ENCODE results near the gene COX7B2.

COX7B2 gene, protein sequence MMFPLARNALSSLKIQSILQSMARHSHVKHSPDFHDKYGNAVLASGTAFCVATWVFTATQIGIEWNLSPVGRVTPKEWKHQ

DNA sequence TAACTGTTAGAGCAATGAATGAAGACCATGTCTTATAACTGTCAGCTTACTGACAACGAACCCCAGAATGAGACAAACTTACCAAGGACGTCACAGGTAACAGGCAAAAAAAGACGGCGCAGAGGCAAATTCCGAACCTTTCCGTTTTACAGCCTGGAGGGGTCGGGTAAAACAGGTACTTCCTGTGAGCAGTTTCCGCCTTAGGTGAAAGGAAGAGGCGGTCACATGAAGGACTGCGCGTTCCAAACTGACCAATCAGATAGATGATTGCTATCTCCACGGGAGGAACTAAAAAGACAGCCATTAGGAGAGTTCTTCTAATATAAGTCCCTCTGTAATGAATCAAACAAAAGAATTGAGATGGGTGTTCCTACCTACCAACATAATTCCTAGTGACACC lies at the start of gene COX7B2:
TSS of gene COX7B2 (minus strand) at position 168 of the 400 bp plus-strand sequence. CDS start 174,053 bp downstream, outside the sequence.
- no peak for DNase-seq (ENCODE audit: low read depth in 2 of 3, low spot score in 2 of 3)

DNA sequence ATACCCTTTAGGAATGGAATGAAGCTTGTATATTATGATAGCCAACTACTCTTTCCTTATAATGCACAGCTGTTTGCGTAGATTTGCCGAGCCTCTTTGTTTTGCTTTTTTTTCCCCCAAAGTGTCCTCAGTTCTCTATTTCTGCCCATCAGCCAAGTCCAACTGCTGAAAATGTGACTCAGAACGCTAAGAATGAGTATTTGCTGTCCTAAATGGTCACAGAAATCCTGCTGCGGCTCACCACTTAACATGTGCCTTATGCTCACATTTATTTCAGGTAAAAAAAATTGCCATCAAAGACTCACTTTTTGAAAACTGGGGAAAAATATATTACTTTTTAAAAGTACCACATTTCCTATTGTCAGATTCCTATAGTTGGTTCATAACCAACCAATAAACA lies 47.4 kb upstream of the COX7B2 start:
- DNase-seq (ENCODE audit: low read depth in 2 of 3, low spot score in 2 of 3), result no peak

DNA sequence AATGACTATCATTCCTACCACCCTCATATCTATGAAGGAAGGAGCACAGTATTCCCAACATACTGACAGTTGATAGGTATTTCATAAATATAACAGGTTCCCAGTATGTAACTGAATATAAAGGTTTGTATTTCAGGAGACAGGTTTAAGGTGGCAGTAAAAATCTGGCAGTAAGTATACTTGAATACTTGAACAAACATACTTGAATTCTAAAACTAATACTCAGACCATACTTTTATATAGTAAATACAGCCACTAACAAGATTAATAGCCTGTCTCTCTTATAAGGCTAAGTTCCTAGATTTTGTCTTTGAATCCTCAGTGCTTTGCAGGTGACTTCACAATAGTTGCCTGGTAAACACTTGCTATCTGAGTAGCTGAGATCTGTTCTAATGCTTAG lies 46.6 kb upstream of the COX7B2 start:
- DNase-seq (ENCODE audit: low read depth in 2 of 3, low spot score in 2 of 3), result no peak

DNA sequence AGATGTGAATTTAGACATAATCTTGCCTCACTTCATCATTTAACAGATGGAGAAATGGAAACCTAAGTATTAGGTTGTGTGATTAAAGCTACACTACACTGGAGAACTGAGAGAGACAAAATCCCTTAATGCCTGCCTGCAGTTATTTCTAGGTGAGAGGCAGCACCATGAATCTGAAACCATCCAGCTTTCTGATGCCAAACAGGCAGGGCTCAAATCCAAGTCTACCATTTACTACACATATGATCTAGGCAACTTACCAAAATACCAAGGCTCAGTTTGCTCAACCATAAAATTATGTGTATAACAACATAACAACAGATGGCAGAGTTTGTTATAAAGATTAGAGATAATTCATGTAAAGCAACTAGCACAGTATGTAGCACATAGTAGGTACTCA lies 45.6 kb upstream of the COX7B2 start:
- no peak for DNase-seq (ENCODE audit: low read depth in 2 of 3, low spot score in 2 of 3)

DNA sequence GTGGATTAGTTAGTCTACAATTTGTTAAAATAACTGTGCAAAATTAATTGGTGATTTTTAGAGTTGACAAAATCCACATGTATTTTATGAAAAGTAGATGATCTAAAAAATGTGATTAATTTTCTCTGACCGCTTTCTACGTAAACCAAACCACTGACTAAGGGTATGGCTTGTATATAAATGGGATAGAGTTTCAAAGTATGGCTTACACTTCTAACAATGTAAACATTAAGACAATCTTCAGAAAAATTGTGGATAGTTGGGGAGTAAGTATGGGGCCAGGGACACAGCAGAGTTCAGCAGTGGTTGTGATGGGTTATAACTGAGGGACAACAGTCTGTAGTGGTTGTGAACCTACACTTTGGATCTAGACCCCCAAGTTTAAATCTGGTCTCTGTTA lies 44.5 kb upstream of the COX7B2 start:
- no peak for DNase-seq (ENCODE audit: low read depth in 2 of 3, low spot score in 2 of 3)

DNA sequence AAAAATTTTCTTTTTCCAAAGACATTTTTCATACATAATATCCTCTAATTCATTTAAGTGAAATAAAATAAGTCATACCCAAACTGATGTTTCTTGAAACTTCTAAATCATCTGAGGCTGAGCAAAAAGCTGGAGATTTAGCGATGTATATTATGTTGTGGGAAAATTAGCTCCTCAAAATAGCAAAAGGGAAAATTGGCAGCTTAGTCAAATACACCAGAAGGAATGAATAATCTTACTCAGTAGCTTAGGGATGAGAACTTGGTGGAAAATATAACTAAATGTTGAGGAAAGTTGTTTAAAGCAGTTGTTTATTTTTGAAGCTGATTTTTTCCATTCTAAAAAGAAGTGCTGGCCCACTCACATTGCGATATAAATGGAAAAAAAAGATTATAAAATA lies 43.4 kb upstream of the COX7B2 start:
- no peak for DNase-seq (ENCODE audit: low read depth in 2 of 3, low spot score in 2 of 3)

DNA sequence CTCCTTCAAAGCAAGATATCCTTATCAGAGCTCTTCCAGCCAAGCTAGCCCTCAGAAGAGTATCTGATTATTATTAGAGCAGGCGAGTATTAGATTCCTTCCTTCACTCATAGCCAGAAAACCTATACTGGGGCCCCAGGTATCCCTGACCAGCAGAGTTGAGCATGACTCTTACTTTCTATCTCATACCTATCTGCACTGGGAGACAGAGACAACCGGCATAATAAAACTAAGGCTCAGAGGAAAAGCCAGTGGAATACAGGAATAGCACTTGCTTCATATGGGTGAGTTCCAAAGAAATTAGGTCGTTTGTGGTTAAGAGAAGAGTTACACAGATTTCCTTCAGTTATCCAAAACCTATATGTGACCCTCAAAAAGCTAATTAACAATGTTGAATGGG lies 41.8 kb upstream of the COX7B2 start:
- DNase-seq (ENCODE audit: low read depth in 2 of 3, low spot score in 2 of 3), result no peak

DNA sequence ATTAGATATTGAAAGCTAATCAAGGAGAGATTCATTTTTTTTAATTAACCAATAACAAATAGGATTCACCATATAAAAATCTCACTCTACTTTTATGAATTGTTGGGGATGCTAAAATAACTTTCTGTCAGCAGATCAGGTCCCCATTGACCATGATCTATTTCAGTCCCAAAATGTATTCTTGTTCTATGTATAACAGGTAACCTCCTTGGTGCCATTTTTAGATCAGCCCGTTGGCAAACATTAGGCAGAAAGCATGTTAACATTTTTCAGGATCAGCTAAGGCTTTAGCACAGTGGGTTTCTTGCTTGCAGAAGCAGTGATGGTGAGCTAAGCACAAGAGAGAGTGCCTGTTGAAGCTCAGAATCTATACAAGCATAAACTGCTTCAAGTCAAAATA lies 40.8 kb upstream of the COX7B2 start:
- no peak for DNase-seq (ENCODE audit: low read depth in 2 of 3, low spot score in 2 of 3)

DNA sequence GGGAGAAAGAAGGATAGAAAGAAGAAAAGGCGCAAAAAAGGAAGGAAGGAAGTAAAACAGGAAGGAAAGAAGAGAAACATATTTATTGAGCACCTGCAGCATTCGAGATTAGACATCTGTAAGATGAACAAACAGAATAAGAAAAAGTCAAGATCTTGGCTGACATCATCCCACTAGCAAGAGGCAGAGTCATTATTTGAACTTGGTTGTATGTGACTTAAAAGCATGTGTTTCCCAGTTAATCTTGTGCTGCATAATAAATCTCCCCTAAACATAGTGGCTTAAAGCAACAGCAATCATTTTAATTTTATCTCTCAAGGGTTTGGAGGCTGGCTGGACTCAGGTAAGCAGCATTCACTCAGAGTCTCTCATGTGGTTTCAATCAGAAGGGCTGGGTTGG lies 38.5 kb upstream of the COX7B2 start:
- no peak for DNase-seq (ENCODE audit: low read depth in 2 of 3, low spot score in 2 of 3)

DNA sequence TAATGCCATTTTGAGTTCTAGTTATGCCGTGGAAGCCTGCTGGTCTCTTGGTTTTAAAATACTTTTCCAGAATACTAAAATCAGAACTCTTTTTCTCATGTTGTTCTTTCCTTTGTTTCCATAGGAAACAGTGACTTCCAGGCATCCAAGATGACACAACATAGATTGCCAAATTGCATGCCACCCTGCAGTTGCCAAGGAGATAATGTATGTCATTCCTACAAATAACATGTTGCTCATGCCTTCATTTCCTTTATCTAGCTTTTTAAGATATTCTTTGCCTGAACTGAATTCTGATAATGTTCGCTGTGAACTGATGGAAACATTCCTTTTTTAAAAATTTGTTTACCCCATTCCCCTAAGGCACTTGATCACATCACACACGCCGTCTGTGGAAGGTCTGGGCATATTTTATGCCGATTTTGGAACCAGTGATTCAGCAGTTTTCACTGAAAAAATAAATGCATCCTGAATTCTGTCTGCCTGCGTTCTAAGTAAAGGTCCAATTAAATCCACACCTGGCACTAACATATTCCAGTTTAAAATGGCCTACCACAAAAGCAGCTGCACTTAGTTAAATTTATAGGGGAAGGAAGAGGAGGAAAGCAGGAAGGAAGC lies 38.0 kb upstream of the COX7B2 start:
- no peak for DNase-seq (ENCODE audit: low read depth in 2 of 3, low spot score in 2 of 3)

DNA sequence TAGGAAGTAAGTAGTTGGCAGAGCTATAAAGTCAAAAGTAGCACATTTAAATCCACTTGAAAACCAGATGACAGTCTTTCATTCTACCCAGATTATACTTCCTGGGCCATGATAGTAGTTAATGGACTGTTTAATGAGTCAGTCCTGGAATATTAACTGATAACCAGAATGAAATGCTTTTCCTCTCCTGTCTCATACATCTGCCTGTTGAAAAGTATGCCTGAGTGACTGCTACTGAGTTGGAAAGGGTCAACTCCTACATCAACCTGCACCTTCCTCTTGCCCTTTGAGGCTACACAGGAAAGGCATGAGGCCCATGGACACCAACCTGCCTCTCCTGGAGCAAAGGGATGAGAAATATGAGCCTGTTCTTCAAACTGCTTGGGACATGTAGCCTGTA lies 36.0 kb upstream of the COX7B2 start:
- DNase-seq (ENCODE audit: low read depth in 2 of 3, low spot score in 2 of 3), result no peak

DNA sequence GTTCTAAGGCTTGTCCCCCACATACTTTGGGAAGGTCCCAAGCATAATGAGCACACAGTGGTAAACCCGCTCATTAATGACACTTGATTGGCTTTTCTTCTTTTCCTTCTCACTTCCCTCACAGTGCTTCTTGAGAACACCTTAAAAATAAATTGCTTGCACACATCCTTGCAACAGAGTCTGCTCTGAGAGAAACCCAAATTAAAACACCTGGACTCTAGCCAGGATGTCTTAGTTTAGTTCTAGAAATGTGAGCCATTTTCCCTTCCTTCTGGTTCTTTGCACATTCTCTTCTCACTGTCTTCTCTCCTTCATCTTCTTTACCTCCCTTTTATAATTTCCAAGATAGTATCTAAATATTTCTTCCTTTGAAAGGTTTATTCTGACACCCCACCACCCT lies 35.3 kb upstream of the COX7B2 start:
- DNase-seq (ENCODE audit: low read depth in 2 of 3, low spot score in 2 of 3), result no peak

DNA sequence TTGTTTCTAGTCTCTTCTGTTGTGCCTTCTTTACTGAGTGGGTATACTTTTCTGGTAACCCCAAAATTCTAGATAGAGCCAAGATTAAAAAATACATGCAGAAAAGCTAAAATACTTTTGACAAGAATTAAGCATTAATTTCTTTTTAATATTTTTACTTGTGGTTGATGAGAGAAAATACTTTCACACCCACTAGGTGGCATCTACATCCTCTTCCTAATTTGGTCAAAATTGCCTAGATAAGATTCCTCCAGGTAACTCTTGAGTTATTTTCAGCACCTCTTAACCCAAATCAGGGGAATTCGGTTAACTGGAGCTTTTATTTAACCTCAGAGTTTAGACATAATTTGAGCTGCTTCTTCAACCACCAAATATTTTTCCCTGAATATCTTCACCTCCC lies 28.4 kb upstream of the COX7B2 start:
- no peak for DNase-seq (ENCODE audit: low read depth in 2 of 3, low spot score in 2 of 3)

DNA sequence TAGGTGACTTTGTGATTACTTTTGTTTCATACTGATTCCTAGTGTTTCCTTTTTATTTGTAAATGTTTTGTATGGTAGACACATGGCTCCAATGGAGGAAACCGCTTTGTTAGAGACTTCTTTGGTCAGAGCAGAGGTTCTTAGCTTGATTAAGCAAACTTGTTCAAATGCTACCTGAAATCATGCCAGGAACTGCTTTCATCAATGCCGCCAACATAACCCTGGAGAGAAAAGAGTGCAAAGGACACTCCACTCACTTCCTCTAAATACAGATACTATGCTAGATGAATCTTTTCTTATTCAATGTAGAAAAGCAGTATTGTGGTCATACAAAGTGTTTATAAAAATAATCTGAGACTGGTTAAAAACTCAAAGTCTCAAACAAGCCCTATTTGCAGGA lies 25.7 kb upstream of the COX7B2 start:
- no peak for DNase-seq (ENCODE audit: low read depth in 2 of 3, low spot score in 2 of 3)

DNA sequence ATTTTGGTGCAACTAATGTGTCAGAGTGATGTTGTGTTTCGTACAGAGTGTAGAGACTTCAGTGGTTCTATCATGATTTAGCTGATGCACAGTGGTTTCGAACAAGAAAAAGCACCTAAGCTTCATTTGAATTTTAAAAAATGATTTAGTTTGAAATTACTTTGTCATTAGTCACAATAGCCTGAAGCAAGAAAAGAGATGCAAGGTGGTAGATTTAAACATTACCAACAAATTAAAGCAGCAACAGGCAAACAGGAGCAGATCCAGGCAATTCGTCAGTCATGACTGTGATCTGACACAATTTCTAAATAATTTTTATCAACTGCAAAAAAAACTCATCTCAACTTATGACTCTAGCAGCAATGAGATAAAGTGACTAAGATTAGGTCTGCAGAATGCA lies 24.6 kb upstream of the COX7B2 start:
- no peak for DNase-seq (ENCODE audit: low read depth in 2 of 3, low spot score in 2 of 3)

DNA sequence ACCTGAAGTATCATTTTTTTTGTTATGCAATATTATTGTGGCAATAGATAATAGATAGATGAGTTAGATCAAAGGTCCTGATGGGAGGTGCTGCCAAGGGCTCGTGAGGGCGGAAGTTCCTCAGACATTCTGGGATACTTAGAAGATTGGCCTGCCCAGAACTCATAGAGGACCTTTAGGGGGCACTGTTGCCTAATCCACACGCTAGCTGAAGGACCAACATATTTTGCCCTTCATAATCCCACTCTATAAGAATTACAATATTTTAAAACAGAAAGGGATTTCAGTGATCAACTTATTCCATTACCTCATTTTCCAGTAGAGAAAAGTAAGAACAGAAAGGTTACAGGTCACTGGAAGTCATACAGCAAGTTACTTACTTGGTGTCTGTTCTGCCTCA lies 22.9 kb upstream of the COX7B2 start:
- no peak for DNase-seq (ENCODE audit: low read depth in 2 of 3, low spot score in 2 of 3)

DNA sequence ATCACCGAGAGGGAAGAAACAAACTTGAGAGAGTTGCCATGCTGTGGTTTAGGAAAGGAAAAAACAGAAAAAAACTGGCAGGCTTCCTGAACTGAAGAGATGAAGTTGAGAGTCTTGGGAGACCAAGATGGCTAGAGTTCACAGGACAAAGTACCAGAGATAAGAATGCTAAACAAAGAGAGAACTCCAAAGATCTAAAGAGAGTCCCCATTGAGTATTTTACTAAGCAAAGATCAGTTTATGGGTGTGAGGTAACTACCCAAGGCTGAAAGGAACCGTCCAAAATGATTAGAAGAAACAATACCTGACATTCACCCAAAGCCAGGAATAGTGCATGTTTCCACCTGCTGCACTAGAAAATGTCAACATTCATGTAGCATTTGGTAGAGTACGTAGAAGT lies 21.8 kb upstream of the COX7B2 start:
- DNase-seq (ENCODE audit: low read depth in 2 of 3, low spot score in 2 of 3), result no peak

DNA sequence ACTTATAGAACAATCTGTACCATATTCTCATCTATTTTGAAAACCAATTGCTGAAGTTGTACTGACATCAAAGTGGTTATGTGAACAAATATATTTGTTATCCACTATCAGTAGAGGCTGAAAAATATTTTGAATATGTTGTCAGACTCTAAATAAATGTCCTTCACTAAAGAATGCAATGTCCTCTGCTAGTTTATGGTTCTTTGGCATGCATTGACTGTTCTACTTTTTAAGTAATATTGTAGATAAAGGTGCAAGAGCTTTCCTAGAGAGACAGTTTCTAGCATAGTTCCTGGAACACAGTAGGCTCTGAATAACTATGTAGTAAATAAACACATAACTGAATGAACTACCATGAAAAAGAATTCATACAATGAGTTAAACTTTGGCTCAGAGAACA lies 18.2 kb upstream of the COX7B2 start:
- no peak for DNase-seq (ENCODE audit: low read depth in 2 of 3, low spot score in 2 of 3)

DNA sequence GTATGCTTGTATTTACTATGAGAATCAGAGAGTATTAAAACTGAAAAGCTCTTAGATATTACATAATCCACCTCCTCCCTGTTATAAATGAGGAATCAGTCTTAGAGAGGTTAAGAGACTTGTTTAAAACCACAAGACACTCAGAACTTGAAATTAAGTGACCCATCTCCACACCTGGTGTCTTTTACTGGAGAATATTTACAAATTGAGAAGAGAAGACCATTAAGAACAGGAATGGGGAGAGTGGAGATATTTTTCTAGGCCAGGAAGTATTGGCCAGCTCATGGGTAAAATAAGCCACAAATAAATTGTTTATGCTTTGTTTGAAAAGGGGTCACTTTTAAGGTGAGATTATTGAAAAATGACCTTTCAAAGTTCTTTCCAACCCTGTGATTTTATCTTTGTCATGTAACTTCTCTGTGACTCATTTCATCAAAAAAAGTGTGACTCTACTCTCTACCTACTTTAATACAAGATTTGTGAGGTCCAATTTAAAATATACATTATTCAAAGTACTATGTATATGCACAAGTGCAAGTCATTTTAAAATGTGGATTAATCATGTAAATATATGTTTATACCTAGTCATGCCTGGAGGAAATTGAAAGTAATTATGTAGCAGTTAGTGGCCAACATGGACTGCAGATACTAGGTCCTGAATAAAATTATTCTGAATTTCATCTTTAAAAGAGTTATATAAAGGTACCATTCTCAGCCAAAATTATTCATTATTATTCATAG lies 15.9 kb upstream of the COX7B2 start:
- no peak for DNase-seq (ENCODE audit: low read depth in 2 of 3, low spot score in 2 of 3)

DNA sequence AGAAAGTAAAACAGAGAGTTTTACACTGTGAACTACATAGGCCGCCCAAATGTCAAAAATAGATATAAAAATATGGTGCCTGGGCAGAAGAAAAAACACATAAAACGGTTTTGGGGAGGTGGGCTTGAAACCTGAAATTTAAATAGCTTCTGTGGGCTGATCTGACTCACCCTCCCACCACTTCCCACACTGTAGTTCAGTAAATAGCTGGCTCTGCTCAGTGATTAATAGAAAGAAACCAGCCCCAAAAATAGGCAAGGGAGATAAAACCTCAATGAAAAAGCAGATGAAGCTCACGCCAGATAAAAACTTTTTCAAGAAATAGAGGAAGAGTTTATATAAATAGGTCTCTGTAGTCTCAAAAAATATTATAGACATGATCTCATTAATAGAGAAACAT lies 13.2 kb upstream of the COX7B2 start:
- no peak for DNase-seq (ENCODE audit: low read depth in 2 of 3, low spot score in 2 of 3)

DNA sequence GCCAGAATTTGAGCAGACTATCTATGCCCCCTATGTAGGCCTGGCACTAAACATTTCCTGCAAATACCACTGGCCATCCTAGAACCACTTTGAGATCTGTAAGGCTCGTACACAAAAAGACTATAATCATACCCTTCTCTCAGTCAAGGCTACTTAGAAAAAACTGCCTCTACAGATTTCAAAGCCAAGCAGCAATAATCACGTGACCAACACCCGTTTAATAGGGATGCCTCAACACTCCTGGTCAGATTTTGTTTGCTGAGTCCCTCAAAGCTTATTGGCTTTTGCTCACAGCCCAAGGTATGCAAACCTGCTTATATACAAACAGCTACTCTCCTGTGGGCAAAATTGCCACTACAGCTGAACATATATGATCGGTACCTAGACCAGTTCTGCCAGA lies 897 bp downstream of the COX7B2 start:
- no peak for DNase-seq (ENCODE audit: low read depth in 2 of 3, low spot score in 2 of 3)

DNA sequence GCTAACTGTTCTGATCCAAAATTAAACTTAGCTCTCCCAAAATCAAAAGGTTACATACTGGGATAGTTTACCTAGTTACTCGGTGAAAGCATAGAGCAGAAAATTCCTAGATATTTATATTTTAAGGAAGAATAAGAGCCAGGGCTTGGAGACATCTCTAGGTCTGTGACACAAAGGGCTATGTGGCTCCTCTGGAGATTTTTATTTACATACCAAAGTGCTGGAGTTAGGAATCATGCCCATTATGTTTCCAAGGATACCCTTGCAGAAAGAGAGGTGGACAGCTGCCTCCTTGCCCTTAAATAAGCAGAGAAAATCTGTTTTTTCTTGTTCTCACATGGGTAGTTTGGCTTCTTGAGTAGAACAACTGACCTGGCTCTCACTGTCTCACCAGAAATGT lies 9.0 kb downstream of the COX7B2 start:
- no peak for DNase-seq (ENCODE audit: low read depth in 2 of 3, low spot score in 2 of 3)

DNA sequence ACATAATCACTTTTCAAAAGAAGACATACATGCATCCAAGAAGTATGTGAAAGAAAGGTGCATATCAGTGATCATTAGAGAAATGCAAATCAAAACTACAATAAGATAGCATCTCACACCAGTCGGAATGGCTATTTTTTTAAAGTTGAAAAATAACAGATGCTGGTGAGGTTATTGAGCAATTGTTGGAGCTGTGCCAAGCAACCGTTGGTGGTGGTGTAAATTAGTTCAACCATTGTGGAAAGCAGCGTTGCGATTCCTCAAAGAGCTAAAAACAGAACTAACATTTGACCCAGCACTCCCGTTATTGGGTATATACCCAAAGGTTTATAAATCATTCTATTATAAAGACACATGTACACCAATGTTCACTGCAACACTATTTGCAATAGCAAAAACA lies 14.2 kb downstream of the COX7B2 start:
- DNase-seq (ENCODE audit: low read depth in 2 of 3, low spot score in 2 of 3), result no peak

Data from activated CD8-positive, alpha-beta memory T cell treated with anti-CD3 and anti-CD28 coated beads for 48 hours (primary cell).